NCI-H2196 treated with DMSO at 0.1 percent for 48 hours (cell line): ENCODE results near the gene ZNF506.
"Not testable (repeated sequence)": the region's sequence is repeated elsewhere in the genome, so short reads cannot be mapped to it uniquely, and the experiment has no call there.

Source experiments
- DNase-seq: peaks from one replicate; lab custom pipeline; 2025; ENCODE audit not compliant: unreplicated experiment; lab: John Stamatoyannopoulos, UW

ZNF506 gene

DNA sequence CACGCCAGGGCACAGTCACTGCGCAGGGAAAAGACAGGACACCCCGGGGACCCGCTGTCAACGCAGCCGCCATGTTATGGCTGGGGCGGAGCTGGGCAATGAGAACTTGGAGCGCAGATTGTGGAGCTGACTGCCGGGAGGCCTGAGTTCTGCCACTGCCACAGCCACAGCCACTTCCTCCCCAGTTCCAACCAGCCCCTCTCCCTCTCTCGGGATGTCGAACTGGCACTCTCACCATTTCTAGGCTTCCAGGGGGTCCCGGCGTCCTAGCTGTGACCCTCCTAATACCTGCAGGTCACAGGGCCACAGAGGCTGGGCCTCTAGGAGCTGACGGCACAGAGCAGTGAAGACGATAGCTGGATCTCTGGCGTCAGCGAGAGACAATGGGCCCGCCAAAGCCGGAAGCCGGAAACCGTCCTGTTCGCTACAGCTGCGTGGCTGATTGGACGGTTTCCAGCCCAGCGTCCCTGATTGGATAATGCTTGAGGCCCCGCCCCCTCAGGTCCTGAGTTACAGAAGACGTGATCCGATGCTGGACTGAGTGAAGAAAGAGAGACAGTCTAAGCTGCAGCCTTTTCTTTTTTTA is at the start of gene ZNF506:
Gene ZNF506 (minus strand): TSS at position 385 of the 586 bp plus-strand sequence. CDS start 147 bp downstream, at position 238.
- DNase-seq = peak; percentile 96

DNA sequence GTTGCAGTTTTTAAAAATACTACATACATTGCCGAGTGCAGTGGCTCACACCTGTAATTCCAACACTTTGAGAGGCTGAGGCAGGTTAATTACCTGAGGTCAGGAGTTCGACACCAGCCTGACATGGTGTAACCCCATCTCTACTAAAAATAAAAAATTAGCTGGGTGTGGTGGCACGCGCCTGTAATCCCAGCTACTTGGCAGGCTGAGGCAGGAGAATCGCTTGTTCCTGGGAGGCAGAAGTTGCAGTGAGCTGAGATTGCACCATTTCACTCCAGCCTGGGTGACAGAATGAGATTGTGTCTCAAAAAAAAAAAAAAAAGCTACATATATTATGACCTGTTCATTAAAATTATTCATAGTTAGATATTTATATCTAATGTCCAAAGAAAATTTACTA is 48.5 kb upstream of the ZNF506 start:
- not testable (repeated sequence) for DNase-seq

DNA sequence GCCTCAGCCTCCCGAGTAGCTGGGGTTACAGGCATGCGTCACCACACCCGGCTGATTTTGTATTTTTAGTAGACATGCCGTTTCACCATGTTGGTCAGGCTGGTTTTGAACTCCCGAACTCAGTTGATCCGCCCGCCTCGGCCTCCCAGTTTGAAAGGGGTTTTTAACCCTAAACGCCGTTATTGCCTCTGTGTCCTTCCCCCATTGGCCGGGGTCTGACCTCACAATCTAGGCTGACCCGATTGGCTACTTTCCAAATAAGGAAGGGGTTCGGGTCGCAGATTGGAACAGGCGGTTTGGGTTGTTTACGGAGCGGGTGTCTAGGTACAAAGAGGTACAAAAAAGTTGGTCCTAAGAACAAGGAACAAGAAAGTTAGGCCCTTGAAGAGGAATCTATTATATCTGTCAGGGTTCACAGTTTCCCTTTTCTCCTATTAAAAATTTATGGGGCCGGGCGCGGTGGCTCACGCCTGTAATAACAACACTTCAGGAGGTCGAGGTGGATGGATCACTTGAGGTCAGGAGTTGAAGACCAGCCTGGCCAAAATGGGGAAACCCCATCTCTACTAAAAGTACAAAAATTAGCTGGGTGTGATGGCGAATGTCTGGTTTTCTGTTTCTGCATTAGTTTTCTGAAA is 45.2 kb upstream of the ZNF506 start:
- DNase-seq = no peak

DNA sequence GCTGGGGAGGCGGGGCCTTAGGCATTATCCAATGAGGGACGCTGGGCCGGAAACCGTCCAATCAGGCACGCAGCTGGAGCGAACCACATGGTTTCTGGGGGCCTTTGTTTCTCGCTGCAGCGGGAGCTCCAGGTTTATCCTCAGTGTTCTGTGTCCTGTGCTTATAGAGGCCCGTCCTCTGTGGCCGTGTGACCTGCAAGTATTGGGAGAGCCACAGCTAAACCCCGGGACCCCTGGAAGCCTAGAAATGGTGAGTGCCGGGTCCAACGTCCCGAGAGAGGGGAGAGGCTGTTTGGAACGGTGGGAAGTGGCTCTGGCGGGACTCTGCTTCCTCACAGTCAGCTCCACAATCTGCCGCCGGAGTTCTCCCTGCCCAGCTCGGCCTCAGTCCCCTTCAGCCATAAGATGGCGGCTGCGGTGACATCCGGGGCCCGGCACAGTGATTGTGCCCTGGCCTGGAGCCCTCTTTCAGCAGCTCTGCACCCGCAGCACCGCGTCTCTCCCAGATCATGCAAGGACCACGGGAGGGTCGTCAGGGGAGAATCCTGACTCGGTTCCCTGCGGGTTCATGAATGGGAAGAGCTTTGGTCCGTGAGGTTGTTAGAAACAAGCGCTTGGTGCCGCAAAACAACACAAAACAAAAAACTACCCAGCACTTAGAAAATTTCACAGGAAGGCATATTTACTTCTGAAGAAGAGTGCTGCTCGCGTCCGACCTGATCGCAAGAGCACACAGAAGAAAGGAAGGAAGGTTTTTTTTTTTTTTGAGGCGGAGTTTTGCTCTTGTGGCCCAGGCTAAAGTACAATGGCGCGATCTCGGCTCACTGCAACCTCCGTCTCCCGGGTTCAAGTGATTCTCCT is 44.4 kb upstream of the ZNF506 start, which contains the start of gene ZNF253:
Gene ZNF253 (plus strand): TSS at position 133 of the 861 bp plus-strand sequence. CDS start 115 bp downstream, at position 248.
- peak; percentile 96 for DNase-seq

DNA sequence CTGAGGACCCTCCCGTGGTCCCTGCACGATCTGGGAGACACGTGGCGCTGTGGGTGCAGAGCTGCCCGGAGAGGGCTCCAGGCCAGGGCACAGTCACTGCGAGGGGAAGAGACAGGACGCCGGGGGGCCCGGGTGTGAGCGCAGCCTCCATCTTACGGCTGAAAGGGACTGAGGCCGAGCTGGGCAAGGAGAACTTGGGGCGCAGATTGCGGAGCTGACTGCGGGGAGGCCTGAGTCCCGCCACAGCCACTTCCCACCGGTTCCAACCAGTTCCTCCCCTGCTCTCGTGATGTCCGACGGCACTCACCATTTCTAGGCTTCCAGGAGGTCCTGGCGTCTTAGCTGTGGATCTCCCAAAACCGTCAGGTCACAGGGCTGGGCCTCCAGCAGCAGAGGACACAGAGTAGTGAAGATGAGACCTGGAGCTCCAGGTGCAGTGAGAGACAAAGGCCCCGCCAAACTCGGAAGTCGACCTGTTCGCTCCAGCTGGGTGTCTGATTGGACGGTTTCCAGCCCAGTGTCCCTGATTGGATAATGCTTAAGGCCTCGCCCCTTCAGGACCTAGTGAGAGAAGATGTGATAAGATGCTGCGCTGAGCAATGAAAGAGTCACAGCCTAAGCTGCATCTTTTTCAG is 39.3 kb upstream of the ZNF506 start:
- no peak for DNase-seq

DNA sequence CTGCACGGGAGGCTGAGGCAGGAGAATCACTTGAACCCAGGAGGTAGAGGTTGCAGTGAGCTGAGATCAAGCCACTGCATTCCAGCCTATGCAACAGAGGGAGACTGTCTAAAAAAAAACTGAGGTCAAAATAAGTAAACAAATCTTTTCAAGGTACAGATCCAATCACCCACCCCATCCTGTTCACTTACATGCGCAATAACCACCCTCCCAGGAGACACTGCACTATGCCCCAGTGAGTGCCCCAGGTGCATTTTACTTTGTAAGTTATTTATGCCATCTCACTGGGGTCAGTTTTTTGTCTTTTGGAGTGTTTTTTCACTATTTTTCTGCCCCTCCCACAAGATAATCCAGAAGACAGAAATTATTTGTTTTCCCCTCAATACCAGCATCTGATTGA is 37.2 kb upstream of the ZNF506 start:
- DNase-seq = no peak

DNA sequence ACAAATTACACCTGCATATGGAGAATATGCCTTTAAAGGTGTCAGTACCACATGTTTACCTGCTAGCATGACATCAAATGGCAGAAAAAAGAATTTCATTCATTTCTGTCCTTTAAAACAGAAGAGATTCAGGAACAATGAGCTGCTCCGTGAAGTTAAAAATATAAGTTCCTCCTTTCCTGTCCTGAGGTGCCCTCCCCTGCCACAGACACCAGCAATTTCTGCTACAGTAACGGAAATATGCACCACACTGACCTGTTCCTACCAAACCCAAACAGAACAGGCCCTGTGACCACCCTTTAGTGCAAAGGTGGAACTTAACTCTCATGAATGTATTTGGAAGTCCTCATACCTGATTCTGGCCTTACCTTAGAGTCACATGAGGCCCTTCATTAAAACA is 30.2 kb upstream of the ZNF506 start:
- DNase-seq = not testable (repeated sequence)

DNA sequence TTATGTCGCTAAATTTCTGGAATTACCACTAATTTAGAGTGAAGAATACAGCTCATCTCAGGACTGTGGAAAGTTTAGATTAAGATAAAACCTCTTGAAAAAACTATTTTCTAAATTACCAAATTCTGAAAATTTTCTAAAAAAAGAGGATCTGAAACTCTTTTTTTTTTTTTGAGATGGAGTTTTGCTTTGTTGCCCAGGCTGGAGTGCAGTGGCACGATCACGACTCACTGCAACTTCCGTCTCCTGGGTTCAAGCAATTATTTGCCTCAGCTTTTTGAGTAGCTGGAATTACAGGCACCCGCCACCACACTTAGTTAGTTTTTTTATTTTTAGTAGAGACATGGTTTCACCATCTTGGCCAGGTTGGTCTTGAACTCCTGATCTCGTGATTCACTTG is 27.5 kb upstream of the ZNF506 start:
- DNase-seq = no peak

DNA sequence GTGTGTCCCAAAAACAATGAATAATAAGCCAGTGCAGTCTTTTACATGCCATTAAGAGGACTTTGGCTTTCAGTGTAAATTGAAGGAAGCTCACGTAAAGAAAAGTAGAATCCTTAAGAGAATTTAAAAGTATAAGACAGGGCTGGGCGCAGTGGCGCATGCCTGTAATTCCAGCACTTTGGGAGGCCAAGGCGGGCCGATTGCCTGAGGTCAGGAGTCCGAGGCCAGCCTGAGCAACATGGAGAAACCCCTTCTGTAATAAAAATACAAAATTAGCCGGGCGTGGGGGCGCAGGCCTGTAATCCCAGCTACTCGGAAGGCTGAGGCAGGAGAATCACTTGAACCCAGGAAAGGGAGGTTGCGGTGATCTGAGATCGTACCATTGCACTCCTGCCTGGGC is 26.2 kb upstream of the ZNF506 start:
- no peak for DNase-seq

DNA sequence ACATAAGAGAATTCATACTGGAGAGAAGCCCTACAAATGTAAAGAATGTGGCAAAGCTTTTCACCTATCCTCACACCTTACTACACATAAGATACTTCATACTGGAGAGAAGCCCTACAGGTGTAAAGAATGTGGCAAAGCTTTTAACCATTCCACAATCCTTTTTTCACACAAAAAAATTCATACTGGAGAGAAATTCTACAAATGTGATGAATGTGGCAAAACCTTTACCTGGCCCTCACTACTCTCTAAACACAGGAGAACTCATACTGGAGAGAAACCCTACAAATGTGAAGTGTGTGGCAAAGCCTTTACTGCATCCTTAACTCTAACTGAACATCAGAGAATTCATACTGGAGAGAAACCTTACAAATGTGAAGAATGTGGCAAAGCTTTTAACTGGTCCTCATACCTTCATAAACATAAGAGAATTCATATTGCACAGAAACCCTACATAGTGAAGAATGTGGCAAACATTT is 14.0 kb upstream of the ZNF506 start:
- DNase-seq = no peak

DNA sequence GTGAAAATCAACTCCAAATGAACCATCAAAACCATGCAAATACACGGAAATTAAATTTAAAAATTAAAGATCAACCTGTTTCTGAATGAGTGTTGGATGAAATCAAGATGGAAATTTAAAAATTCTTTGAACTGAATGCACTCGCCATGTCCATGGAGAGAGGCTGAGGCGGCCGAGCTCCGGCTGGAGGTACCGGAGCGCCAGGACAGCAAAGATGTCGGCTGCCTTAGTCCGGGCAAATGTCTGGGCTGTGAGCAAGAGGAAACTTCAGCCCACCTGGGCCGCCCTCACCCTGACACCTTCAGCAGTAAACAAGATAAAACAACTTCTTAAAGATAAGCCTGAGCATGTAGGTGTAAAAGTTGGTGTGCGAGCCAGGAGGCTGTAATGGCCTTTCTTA is 5.3 kb upstream of the ZNF506 start:
- no peak for DNase-seq

DNA sequence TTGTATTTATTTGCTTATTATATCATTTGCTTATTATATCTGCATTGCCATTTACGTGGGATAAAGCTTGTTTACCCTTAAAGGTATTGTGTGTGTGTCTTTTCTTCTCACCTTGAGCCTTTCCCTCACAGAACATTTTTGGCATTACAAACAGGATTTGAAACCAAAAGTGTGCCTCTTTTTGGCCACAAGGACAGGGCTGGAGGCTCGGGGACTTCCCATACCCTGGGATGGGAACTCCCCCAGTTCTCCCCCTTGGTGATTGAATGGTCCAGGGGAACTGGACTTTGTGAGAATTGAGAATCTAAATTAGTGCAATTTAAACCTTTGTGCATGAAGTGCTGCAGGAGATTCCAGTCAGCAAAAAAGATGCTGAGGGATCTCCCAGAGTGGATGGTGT is 2.4 kb upstream of the ZNF506 start:
- no peak for DNase-seq

DNA sequence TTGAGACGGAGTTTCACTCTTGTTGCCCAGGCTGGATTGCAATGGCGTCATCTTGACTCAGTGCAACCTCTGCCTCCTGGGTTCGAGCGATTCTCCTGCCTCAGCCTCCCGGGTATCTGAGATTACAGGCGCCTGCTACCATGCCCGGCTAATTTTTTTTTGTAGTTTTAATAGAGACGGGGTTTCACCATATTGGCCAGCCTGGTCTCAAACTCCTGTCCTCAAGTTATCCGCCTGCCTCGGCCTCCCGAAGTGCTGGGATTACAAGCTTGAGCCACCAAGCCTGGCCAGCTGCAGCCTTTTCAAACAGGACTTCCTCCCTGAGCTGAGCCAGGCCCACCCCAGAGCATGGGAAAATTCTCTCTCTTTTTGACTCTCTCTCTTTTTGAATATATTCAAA is 426 bp upstream of the ZNF506 start:
- DNase-seq = not testable (repeated sequence)

DNA sequence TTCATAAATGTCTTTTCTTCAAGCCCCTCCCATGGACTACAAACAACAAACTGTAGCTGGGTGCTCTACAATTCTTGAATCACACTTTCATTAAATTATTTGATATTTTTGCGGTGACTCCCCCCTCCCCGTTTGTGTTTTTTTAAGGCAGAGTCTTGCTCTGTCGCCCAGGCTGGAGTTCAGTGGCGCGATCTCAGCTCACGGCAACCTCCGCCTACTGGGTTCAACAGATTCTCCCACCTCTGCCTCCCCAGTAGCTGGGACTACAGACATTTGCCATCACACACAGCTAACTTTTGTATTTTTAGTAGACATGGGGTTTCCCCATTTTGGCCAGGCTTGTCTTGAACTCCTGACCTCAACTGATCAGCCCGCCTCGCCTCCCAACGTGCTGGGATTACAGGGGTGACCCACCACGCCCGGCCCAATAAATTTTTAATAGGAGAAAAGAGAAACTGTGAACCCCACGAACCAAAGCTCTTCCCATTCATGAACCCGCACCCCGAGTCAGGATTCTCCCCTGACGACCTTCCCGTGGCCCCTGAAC is 703 bp downstream of the ZNF506 start:
- no peak for DNase-seq

DNA sequence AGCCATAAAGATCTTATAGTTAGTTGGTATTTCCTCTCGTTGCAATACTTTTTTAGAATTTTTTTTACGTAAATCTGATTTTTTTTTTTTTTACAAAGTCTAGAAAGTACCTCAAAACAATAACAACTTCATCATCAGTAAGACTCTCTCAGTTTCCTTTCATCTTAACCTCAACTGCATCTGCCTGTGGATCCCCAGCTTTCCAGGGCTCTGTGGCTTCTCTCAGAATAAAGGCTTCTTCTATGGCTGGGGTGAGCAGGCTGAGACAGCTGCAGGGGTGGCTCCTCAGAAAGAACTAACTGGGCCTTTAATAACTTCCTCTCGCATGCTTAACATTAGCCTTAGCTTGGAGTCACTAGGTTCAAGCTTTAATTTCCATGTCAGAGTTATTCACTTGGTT is 4.2 kb downstream of the ZNF506 start:
- DNase-seq = no peak

DNA sequence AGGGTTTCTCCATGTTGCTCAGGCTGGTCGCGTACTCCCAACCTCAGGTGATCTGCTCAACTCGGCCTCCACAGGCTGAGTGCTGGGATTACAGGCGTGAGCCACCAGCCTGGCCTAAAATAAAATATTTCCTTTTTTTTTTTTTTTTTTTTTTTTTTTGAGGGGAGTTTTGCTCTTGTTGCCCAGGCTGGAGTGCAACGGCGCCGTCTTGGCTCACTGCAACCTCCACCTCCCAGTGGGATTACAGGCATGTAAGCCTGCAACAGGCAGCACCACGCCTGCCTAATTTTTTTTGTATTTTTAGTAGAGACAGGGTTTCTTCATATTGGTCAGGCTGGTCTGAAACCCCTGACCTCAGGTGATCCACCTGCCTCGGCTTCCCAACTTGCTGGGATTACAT is 4.9 kb downstream of the ZNF506 start:
- no peak for DNase-seq

DNA sequence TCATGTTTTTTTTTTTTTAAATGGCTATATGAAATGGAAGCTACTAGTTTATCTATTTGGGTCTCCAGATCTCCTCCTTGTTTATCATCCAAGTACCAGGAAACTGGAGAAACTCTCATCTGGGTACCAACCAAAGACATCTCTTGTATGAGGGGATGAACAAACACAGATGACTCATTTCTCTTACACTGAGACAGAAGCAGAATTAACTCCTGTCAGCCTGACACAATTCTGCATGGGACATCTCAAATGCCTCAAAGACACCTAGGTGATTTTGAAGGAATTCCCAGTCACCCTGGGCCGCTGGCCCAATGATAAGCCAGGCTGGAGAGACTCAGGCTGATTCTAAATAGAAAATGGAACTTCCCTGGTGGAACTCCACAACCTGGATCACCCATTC is 9.6 kb downstream of the ZNF506 start:
- not testable (repeated sequence) for DNase-seq

DNA sequence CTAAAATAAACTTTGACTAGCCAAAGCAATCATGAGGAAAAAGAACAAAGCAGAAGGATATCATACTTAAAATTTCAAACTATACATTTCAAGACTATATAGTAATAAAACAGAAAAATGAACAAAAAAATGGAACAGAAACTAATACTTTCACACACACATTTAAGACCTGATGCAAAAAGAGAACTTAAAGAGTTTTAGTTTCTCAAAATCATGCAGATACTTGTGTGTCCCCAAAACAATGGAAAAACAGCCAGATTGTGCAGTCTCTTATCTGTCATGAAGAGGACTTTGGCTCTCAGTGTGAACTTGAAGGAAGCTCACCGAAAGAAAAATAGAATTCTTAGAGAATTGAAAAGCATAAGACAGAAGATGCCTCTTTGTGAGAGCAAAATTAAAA is 16.1 kb downstream of the ZNF506 start:
- no peak for DNase-seq

DNA sequence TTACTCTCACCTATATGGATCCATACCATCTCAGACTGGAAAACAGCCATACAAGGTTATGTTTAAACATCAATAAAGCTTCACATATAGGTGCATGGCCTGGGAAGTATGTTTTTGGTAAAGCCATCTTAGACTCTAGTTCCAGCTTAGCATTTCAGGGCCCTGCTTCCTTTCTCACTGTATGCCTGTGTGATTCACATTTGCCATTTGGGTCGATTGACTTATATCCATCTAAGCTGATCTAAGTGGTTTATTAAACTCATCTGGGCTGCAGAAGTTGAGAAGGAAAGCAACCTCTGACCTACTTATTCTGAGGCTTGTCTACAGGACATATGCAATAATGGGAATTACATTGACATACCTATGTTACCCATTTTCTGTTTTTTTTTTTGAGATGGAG is 33.5 kb downstream of the ZNF506 start:
- no peak for DNase-seq

DNA sequence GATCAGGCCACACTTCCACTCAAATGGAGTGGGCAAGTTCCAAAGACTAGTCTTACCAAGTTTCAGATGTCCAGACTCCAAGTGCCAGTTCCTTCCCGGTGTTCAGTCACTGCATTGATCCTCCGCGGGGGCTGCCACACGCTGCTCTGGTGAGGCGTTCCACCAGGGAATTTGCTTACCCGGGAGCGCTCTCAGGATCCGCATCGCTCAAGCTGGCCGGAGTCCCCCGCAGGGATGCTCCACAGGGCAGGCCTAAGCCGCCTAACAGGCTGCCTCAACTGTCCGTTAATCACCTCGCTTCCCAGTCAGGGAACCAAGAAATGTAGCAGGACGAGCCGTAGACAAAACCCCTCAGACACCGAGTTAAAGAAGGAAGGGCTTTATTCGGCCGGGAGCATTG is 36.1 kb downstream of the ZNF506 start:
- DNase-seq = not testable (repeated sequence)

DNA sequence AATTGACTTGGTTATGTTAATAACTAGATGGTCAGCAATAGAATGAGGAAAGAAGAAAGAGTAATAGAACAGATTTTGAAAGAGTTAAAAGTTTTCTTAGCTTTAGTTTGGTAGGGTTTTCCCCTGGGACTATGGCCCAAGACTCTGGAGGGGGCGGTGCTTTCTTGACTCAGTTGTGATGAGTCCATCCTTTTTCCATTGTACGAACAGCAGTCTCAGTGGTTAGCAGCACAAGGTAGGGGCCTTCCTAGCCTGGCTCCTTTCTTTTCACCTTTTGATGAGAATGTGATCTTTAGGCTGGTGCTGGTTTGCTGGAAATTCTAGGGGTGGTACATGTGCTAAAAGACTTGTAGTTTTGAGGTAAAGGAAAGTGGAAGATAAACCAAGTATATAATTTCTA is 38.8 kb downstream of the ZNF506 start:
- DNase-seq = no peak
